Breast epithelium (tissue), 4 donors: ENCODE measurements around the gene PCF11. TPM values are rescaled to one million over a fixed set of nuclear protein-coding genes. Genes with fewer than 3 reads are reported as not detected.
A peak's percentile ranks its signal among the peaks of the same experiment; 100 is the strongest.

Experiments
- DNase-seq, 2 donors: peaks; one replicate each; pipeline ENCODE4 v3.0.0-alpha.2; 2019; ENCODE audit warnings: low spot score in 2 of 2
- H3K27ac ChIP-seq, 2 donors: fragments of 200-600 bp; sonication (generic) in 1 of 2; one replicate each; pipeline ENCODE4 v1.5.1; 2016 to 2019; ENCODE audit warnings: mild to moderate bottlenecking in 1 of 2
- H3K27me3 ChIP-seq, 2 donors: fragments of 200-600 bp; sonication (generic) in 1 of 2; one replicate each; pipeline versions ENCODE4 v1.5.1 to v1.6.0; 2017 to 2019; ENCODE audit warnings: control low read depth in 1 of 2, mild to moderate bottlenecking in 1 of 2
- H3K36me3 ChIP-seq: fragments of 200-600 bp; one replicate; pipeline ENCODE4 v1.5.1; 2019
- H3K4me1 ChIP-seq, 2 donors: fragments of 200-600 bp; sonication (generic); one replicate each; pipeline ENCODE4 v1.5.1; 2016 to 2019; ENCODE audit warnings: control low read depth in 1 of 2
- H3K4me3 ChIP-seq, 3 donors: fragments of 200-600 bp; sonication (generic); 1 replicate in 2 of 3; 2 replicates in 1 of 3; pipeline ENCODE4 v1.5.1; 2016 to 2019; ENCODE audit warnings: mild to moderate bottlenecking in 3 of 3, moderate library complexity in 2 of 3
- H3K9me3 ChIP-seq, 2 donors: fragments of 200-600 bp; sonication (generic) in 1 of 2; one replicate each; pipeline ENCODE4 v1.5.1; 2016 to 2019; ENCODE audit warnings: control low read depth in 1 of 2
- CTCF ChIP-seq, 3 donors: fragments of 450-650 bp; IDR thresholded peaks; one replicate each; pipeline ENCODE4 v1.5.1; 2016 to 2017; ENCODE audit warnings: antibody characterized with exemption in 3 of 3, mild to moderate bottlenecking in 3 of 3, moderate library complexity in 3 of 3
- POLR2A ChIP-seq: fragments of 450-650 bp; IDR thresholded peaks from one replicate; pipeline ENCODE4 v1.6.1; 2016; ENCODE audit warnings: antibody characterized with exemption, mild to moderate bottlenecking, moderate library complexity
- POLR2AphosphoS5 ChIP-seq, 3 donors: sonication (generic); formaldehyde crosslinking; IDR thresholded peaks; one replicate each; pipeline ENCODE4 v1.6.1; 2017; ENCODE audit warnings: antibody characterized with exemption in 3 of 3
- intact Hi-C: fragments of 100-400 bp; cut with DNase I; formaldehyde crosslinking; loops from one replicate; pipeline ENCODE4 v1.15.1; 2023; ENCODE audit warnings: low total_unique reads
- total RNA-seq, 3 donors: library from RNA; depleted of rRNA; stranded (reverse); fragments of >200 nt; gene quantifications; one replicate each; pipeline ENCODE4 v1.1.0, GENCODE V29; 2016

PCF11 gene
- 100 to 1,000 TPM in 2 of 3 donors, 10 to 100 TPM in 1; 78.7 to 133 (median 130) TPM for total RNA-seq

GRCh38 chr11:83156996-83157593 lies at the start of gene PCF11:
TSS of gene PCF11 (plus strand) at chr11:83157131. CDS start at chr11:83157440, 309 bp downstream.
- no peak for DNase-seq
- peaks cover 4 to 7% of the 10 kb centered on the region in 2 donors for H3K4me1 ChIP-seq
- TF ChIP-seq POLR2AphosphoS5 (IDR thresholded peaks at IDR 0.05), result peak; percentile 98 to 100 (median 99)
- TF ChIP-seq POLR2A, result peak; percentile 99
- no peak for TF ChIP-seq CTCF (IDR thresholded peaks at IDR 0.05)
- peak within 1 kb of the TSS; percentile 75 to 99 (median 98) for H3K4me3 ChIP-seq
- no peaks in the 10 kb centered on the region for H3K36me3 ChIP-seq
- H3K27ac ChIP-seq, result peak within 1 kb of the TSS; percentile 93 to 100
- H3K9me3 ChIP-seq, result no peaks in the 10 kb centered on the region
- no peaks in the 10 kb centered on the region for H3K27me3 ChIP-seq
- intact Hi-C loops, result no loop called here

GRCh38 chr11:83112886-83113285 lies 44.0 kb upstream of the PCF11 start:
- H3K9me3 ChIP-seq, result no peaks in the 10 kb centered on the region
- H3K27ac ChIP-seq, result no peak overlapping the region
- H3K27me3 ChIP-seq, result no peaks in the 10 kb centered on the region
- no peaks in the 10 kb centered on the region for H3K36me3 ChIP-seq
- no peak for DNase-seq
- intact Hi-C loops, result no loop called here
- H3K4me1 ChIP-seq, result no peaks in the 10 kb centered on the region
- TF ChIP-seq POLR2A, result no peak
- no peak for TF ChIP-seq CTCF (IDR thresholded peaks at IDR 0.05)
- TF ChIP-seq POLR2AphosphoS5 (IDR thresholded peaks at IDR 0.05), result no peak
- H3K4me3 ChIP-seq, result no peak overlapping the region

GRCh38 chr11:83115026-83115425 lies 41.9 kb upstream of the PCF11 start:
- intact Hi-C loops, result no loop called here
- H3K27me3 ChIP-seq, result no peaks in the 10 kb centered on the region
- H3K27ac ChIP-seq, result no peak overlapping the region
- no peak overlapping the region for H3K4me3 ChIP-seq
- no peak for DNase-seq
- no peaks in the 10 kb centered on the region for H3K36me3 ChIP-seq
- TF ChIP-seq POLR2A (no peak), POLR2AphosphoS5 (IDR thresholded peaks at IDR 0.05) (no peak), CTCF (IDR thresholded peaks at IDR 0.05) (no peak)
- no peaks in the 10 kb centered on the region for H3K4me1 ChIP-seq
- H3K9me3 ChIP-seq, result no peaks in the 10 kb centered on the region

- no peak for DNase-seq
- H3K27me3 ChIP-seq, result no peaks in the 10 kb centered on the region
- no peaks in the 10 kb centered on the region for H3K4me1 ChIP-seq
- TF ChIP-seq POLR2A, result no peak
- no peak for TF ChIP-seq POLR2AphosphoS5 (IDR thresholded peaks at IDR 0.05)
- TF ChIP-seq CTCF (IDR thresholded peaks at IDR 0.05), result no peak
- intact Hi-C loops, result no loop called here
- H3K4me3 ChIP-seq, result no peak overlapping the region
- no peak overlapping the region for H3K27ac ChIP-seq
- no peaks in the 10 kb centered on the region for H3K36me3 ChIP-seq
- no peaks in the 10 kb centered on the region for H3K9me3 ChIP-seq
Observed at GRCh38 chr11:83115551-83115950, 41.4 kb upstream of the PCF11 start.

- intact Hi-C loops, result no loop called here
- no peak for TF ChIP-seq POLR2AphosphoS5 (IDR thresholded peaks at IDR 0.05)
- TF ChIP-seq CTCF (IDR thresholded peaks at IDR 0.05), result no peak
- no peak for TF ChIP-seq POLR2A
- Histone ChIP-seq H3K9me3 (no peaks in the 10 kb centered on the region), H3K27ac (no peak overlapping the region), H3K4me3 (no peak overlapping the region), H3K36me3 (no peaks in the 10 kb centered on the region), H3K4me1 (no peaks in the 10 kb centered on the region), H3K27me3 (no peaks in the 10 kb centered on the region)
- DNase-seq, result no peak
Observed at GRCh38 chr11:83116015-83116641, 40.8 kb upstream of the PCF11 start.
